A204.1 (cell line): ENCODE results near the gene FAM153A.
"Not testable (repeated sequence)": the region's sequence is repeated elsewhere in the genome, so short reads cannot be mapped to it uniquely, and the experiment has no call there.

ENCODE experiments used
- FAIRE-seq: peaks from 2 replicates; lab custom pipeline; 2012; peaks lifted over from hg19 to GRCh38; lab: Jason Lieb, UNC

Gene FAM153A

GRCh38 chr5:177724858-177725257 lies 57.8 kb downstream of the FAM153A start:
- FAIRE-seq: not testable (repeated sequence)

- not testable (repeated sequence) for FAIRE-seq
Measured at GRCh38 chr5:177723831-177724485, 58.7 kb downstream of the FAM153A start.

- not testable (repeated sequence) for FAIRE-seq
Measured at GRCh38 chr5:177722829-177723228, 59.9 kb downstream of the FAM153A start.

- FAIRE-seq: not testable (repeated sequence)
Measured at GRCh38 chr5:177719989-177720388, 62.7 kb downstream of the FAM153A start.

- FAIRE-seq: not testable (repeated sequence)
Measured at GRCh38 chr5:177715423-177715822, 67.3 kb downstream of the FAM153A start.

- FAIRE-seq: not testable (repeated sequence)
Measured at GRCh38 chr5:177696100-177696499, 86.6 kb downstream of the FAM153A start.

GRCh38 chr5:177695356-177695930 lies 87.3 kb downstream of the FAM153A start:
- not testable (repeated sequence) for FAIRE-seq

- FAIRE-seq: not testable (repeated sequence)
Measured at GRCh38 chr5:177694518-177694835, 88.2 kb downstream of the FAM153A start.

GRCh38 chr5:177693671-177694517 lies 88.8 kb downstream of the FAM153A start:
- FAIRE-seq: not testable (repeated sequence)

GRCh38 chr5:177692969-177693368 lies 89.7 kb downstream of the FAM153A start:
- FAIRE-seq: not testable (repeated sequence)

- not testable (repeated sequence) for FAIRE-seq
Measured at GRCh38 chr5:177692507-177692906, 90.2 kb downstream of the FAM153A start.

- FAIRE-seq: not testable (repeated sequence)
Measured at GRCh38 chr5:177689011-177689610, 93.6 kb downstream of the FAM153A start.

- not testable (repeated sequence) for FAIRE-seq
Measured at GRCh38 chr5:177688091-177688490, 94.6 kb downstream of the FAM153A start.

- not testable (repeated sequence) for FAIRE-seq
Measured at GRCh38 chr5:177681920-177682319, 100.8 kb downstream of the FAM153A start.
